OCI-LY3 (cell line): ENCODE measurements around the gene ATXN7L2.

Experiments
- H2AFZ ChIP-seq: fragments of 200-600, 300-600 bp; shearing (Covaris generic); 2 replicates; pipeline ENCODE4 v1.6.0; 2014; ENCODE audit warnings: antibody characterized with exemption, low read depth, low read length
- H3K27ac ChIP-seq: fragments of 200-600, 300-600 bp; sonication (generic); 2 replicates; pipeline ENCODE4 v1.5.1; 2014; ENCODE audit warnings: mild to moderate bottlenecking, low read length, moderate library complexity, mixed read lengths
- H3K27me3 ChIP-seq: fragments of 200-600, 300-600 bp; sonication (generic); 2 replicates; pipeline ENCODE4 v1.6.1; 2014; ENCODE audit warnings: low read depth, low read length, mixed read lengths
- H3K36me3 ChIP-seq: fragments of 200-600, 300-600 bp; sonication (generic); replicated peaks from 2 replicates; pipeline ENCODE3; 2014; ENCODE audit warnings: low read depth, low read length, mixed read lengths
- H3K4me1 ChIP-seq: fragments of 300-600, 200-600 bp; sonication (generic); 2 replicates; pipeline ENCODE4 v1.6.1; 2014; ENCODE audit warnings: low read length, mixed read lengths
- H3K4me2 ChIP-seq: fragments of 200-600, 300-600 bp; sonication (generic); 2 replicates; pipeline ENCODE4 v1.6.1; 2014; ENCODE audit warnings: low read length, mixed read lengths
- H3K4me3 ChIP-seq: fragments of 300-600, 200-600 bp; sonication (generic); 2 replicates; pipeline ENCODE4 v1.5.1; 2014; ENCODE audit warnings: antibody characterized with exemption, mild to moderate bottlenecking, low read length, moderate library complexity
- H3K79me2 ChIP-seq: fragments of 300-600, 200-600 bp; shearing (Covaris generic); 2 replicates; pipeline ENCODE4 v1.6.1; 2014; ENCODE audit warnings: mild to moderate bottlenecking, low read length, mixed read lengths
- H3K9ac ChIP-seq: fragments of 300-600, 200-600 bp; shearing (Covaris generic); 2 replicates; pipeline ENCODE4 v1.6.0; 2014; ENCODE audit warnings: mild to moderate bottlenecking, low read length, moderate library complexity
- H3K9me3 ChIP-seq: fragments of 200-600, 300-600 bp; shearing (Covaris generic); 2 replicates; pipeline ENCODE4 v1.6.1; 2014; ENCODE audit warnings: low read length, mixed read lengths; ENCODE audit not compliant: insufficient read depth
- H4K20me1 ChIP-seq: fragments of 200-600, 300-600 bp; sonication (generic); 2 replicates; pipeline ENCODE4 v1.6.1; 2016; ENCODE audit warnings: low read length, mixed read lengths; ENCODE audit not compliant: insufficient read depth
- EZH2phosphoT487 ChIP-seq: fragments of 200-600 bp; shearing (Covaris generic); IDR thresholded peaks from 2 replicates; pipeline ENCODE4 v1.6.1; 2018; ENCODE audit warnings: antibody characterized with exemption, mixed run types, low read depth
- TF ChIP-seq, protein P1 (sequence below): fragments of 200-600, 300-600 bp; sonication (generic); IDR thresholded peaks from 2 replicates; pipeline ENCODE4 v1.5.1; 2014; ENCODE audit warnings: antibody characterized with exemption, low read length, low read depth

Gene ATXN7L2

DNA sequence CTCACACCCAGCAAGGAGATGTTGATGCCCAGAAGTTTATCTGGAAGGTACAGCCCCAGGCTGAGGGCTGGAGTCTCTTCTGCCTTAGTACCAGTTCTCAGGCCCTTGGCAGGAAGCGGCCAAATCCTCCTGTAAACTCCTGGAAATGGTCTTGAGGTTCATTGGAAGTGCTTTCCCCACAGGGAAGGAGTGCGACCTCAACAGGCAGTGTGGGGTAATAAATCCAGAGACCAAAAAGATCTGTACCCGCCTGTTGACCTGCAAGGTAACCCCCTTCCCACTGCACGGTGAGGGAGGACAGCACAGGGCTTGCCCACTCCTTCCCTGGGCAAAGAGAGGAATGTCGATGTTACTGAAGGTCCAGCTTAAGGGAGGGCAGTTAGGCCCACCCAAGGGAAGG lies 4.5 kb downstream of the ATXN7L2 start:
- no peak overlapping the region for H2AFZ ChIP-seq
- no peaks in the 10 kb centered on the region for H3K36me3 ChIP-seq
- H4K20me1 ChIP-seq: no peaks in the 10 kb centered on the region
- no peaks in the 10 kb centered on the region for H3K27me3 ChIP-seq
- H3K4me3 ChIP-seq: no peak overlapping the region
- H3K9ac ChIP-seq: no peak overlapping the region
- no peaks in the 10 kb centered on the region for H3K9me3 ChIP-seq
- H3K79me2 ChIP-seq: peaks cover 9% of the 10 kb centered on the region
- no peak overlapping the region for H3K27ac ChIP-seq
- no peak overlapping the region for H3K4me2 ChIP-seq
- TF ChIP-seq, protein P1, sequence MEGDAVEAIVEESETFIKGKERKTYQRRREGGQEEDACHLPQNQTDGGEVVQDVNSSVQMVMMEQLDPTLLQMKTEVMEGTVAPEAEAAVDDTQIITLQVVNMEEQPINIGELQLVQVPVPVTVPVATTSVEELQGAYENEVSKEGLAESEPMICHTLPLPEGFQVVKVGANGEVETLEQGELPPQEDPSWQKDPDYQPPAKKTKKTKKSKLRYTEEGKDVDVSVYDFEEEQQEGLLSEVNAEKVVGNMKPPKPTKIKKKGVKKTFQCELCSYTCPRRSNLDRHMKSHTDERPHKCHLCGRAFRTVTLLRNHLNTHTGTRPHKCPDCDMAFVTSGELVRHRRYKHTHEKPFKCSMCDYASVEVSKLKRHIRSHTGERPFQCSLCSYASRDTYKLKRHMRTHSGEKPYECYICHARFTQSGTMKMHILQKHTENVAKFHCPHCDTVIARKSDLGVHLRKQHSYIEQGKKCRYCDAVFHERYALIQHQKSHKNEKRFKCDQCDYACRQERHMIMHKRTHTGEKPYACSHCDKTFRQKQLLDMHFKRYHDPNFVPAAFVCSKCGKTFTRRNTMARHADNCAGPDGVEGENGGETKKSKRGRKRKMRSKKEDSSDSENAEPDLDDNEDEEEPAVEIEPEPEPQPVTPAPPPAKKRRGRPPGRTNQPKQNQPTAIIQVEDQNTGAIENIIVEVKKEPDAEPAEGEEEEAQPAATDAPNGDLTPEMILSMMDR: no peak
- no peak for TF ChIP-seq EZH2phosphoT487
- H3K4me1 ChIP-seq: peaks cover 11% of the 10 kb centered on the region

DNA sequence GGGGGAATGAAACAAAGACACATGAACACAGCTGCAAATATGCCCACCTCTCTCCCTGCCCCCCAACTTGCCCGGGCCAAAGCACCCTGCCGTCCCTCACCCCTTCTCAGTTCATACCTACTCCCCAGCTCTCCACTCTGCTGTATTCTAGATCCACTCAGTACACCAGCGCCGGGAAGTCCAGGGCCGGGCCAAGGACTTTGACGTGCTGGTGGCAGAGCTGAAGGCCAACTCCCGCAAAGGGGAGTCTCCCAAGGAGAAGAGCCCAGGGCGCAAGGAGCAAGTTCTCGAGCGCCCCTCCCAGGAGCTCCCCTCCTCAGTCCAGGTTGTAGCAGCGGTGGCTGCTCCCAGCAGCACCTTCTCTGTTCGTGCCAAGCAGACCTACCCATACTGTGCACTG lies 5.0 kb downstream of the ATXN7L2 start:
- no peak overlapping the region for H3K4me3 ChIP-seq
- peaks cover 15% of the 10 kb centered on the region for H3K4me1 ChIP-seq
- no peaks in the 10 kb centered on the region for H4K20me1 ChIP-seq
- H3K9me3 ChIP-seq: no peaks in the 10 kb centered on the region
- H3K36me3 ChIP-seq: no peaks in the 10 kb centered on the region
- TF ChIP-seq, protein P1: no peak
- no peak for TF ChIP-seq EZH2phosphoT487
- no peak overlapping the region for H3K27ac ChIP-seq
- no peak overlapping the region for H3K9ac ChIP-seq
- no peaks in the 10 kb centered on the region for H3K27me3 ChIP-seq
- H2AFZ ChIP-seq: no peak overlapping the region
- H3K79me2 ChIP-seq: peaks cover 9% of the 10 kb centered on the region
- no peak overlapping the region for H3K4me2 ChIP-seq

DNA sequence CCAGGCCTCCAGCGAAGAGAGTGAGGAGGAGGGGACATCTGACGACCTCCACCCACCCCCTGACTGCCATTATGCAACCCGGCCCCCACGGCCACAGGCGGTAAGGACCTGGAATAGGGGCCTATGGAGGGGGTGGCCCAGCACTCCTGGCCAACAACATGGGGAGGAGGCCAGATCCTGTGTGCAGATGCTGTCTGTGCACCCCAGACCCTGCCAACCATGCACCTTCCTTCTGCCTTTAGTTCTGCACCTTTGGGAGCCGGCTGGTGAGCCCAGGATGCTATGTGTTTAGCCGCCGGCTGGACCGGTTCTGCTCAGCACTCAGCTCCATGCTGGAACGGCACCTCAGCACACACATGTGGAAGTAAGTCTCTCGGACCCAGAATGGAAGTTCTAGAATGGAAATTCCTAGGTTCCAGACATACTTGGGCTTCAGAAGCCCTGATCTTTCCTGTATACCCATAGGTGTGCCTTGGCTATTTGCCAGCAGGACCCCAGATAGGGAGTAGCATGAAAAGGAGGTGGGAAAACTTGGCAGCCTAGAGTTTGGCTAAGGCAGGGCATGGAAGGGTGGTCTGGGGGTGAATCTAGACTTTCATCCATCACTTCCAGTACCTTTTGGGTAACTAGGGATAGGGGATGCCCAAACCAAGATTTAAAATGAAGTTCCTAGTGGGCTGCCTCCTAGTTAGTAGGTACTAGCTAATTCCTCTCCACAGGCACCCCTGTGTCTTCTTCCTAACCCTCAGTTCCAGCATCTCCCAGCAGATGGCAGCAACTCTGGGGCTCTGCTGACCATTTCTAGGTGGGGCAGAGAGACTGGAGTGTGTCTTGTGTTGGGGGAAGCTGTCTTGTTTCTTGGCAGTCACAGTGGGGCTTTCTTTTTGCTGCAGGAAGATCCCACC lies 6.6 kb downstream of the ATXN7L2 start:
- H3K36me3 ChIP-seq: no peaks in the 10 kb centered on the region

DNA sequence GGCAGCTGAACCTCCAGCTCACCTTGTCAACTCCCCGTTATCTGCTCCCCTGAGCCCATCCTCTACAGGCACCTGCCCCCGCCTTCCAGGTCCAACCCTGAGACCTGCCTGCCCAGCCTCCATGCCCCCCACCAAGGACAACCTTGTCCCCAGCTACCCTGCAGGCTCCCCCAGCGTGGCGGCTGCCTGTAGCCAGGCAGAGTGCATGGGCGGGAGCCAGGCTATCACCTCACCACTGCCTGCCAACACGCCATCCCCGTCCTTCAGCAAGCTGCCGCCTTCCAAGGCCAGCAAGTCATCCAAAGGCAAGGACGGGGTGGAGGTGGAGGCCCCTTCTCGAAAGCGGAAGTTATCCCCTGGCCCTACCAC lies 7.2 kb downstream of the ATXN7L2 start:
- H3K27ac ChIP-seq: no peak overlapping the region
- peaks cover 9% of the 10 kb centered on the region for H3K4me1 ChIP-seq
- no peaks in the 10 kb centered on the region for H4K20me1 ChIP-seq
- no peak overlapping the region for H3K9ac ChIP-seq
- H3K79me2 ChIP-seq: peaks cover 11% of the 10 kb centered on the region; the same call in 1 of the 2 replicates
- no peak overlapping the region for H2AFZ ChIP-seq
- no peak for TF ChIP-seq EZH2phosphoT487
- TF ChIP-seq, protein P1: no peak
- no peaks in the 10 kb centered on the region for H3K9me3 ChIP-seq
- no peak overlapping the region for H3K4me3 ChIP-seq
- no peak overlapping the region for H3K4me2 ChIP-seq
- peaks cover 3% of the 10 kb centered on the region for H3K36me3 ChIP-seq
- H3K27me3 ChIP-seq: no peaks in the 10 kb centered on the region

More for the DNA sequence above, 6.6 kb downstream of the ATXN7L2 start:
- Histone ChIP-seq H3K9me3 (no peaks in the 10 kb centered on the region), H3K4me2 (no peak overlapping the region), H3K4me3 (no peak overlapping the region), H3K27ac (no peak overlapping the region), H3K27me3 (no peaks in the 10 kb centered on the region), H2AFZ (no peak overlapping the region), H3K79me2 (peaks cover 7% of the 10 kb centered on the region; the same call in 1 of the 2 replicates), H3K4me1 (peaks cover 12% of the 10 kb centered on the region), H3K9ac (no peak overlapping the region), H4K20me1 (no peaks in the 10 kb centered on the region)
- TF ChIP-seq, protein P1: peak; percentile 60
- no peak for TF ChIP-seq EZH2phosphoT487
